HUDEP-2 (cell line): ENCODE measurements around the gene DLGAP1.
"Not testable (repeated sequence)": the region's sequence is repeated elsewhere in the genome, so short reads cannot be mapped to it uniquely, and the experiment has no call there.

Experiments used
- DNase-seq, 76 experiments: peaks; one replicate each; lab custom pipeline; 2025; ENCODE audit not compliant: unreplicated experiment in 76 of 76; lab: John Stamatoyannopoulos, UW

Gene DLGAP1

GRCh38 chr18:3584266-3584861 lies 870.7 kb downstream of the DLGAP1 start:
- DNase-seq, result no peak

DNA sequence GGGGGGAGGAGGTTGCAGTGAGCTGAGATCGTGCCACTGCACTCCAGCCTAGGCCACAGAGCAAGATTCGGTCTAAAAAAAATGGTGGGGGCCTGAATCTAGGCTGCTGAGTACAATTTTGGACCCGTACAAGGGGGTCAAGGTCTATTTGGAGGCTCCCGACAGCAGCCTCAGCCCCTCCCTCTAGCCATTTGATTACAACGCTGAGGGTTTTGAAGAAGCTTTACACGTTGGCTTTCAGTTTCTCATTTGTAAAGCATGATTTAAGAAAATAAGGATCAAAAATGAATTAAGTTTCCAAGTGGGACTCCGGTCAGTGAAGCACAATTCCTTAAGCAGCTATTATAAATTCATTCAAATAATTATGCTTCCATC lies 871.2 kb downstream of the DLGAP1 start:
- no peak for DNase-seq

GRCh38 chr18:3583106-3583872 lies 871.8 kb downstream of the DLGAP1 start:
- peak in 1 of 76 experiments; percentile 0 for DNase-seq

DNA sequence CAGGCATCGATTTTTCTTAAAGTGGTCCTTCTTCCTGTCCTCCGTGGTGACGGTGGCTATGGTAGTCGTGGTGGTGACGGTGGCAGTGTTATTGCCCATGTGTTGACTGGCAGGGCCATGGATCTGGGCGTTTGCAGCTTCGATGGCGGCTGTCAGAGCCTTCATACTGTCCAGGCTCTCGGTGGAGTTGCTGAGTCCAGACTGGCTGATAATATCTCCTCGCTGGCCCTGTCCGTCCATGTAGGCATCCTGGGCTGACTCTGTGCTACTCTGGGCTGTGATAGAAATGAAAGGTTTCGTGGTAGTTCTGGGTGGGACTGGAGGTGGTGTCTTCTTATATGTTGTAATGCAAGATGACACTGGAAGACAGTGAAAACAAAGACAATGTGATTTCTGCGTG lies 873.2 kb downstream of the DLGAP1 start:
- DNase-seq, result no peak

DNA sequence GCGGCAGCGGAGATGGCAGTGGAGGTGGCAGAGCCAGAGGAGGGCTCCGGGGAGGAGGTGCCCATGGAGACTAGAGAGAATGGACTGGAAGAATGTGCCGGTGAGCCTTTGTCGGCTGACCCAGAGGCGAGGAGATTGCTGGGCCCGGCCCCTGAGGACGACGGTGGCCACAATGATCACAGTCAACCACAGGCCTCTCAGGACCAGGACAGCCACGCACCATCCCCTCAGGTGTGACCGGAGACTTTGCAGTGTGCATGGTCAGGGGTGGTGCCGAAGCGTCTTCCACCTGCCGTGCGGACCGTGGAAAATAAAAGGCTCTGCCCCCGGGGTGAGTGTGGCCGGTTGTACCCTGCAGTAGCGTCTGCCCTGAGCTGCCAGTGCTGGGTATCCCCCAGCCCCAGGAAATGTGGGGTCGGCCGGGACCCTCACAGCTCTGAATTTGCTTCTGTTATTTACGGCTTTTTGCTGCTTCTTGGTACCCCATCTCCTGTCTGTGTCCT lies 874.5 kb downstream of the DLGAP1 start:
- DNase-seq, result not testable (repeated sequence)

GRCh38 chr18:3579701-3580100 lies 875.4 kb downstream of the DLGAP1 start:
- no peak for DNase-seq

GRCh38 chr18:3578621-3579020 lies 876.5 kb downstream of the DLGAP1 start:
- DNase-seq, result no peak

- no peak for DNase-seq
Measured at GRCh38 chr18:3577281-3577855, 877.7 kb downstream of the DLGAP1 start.

GRCh38 chr18:3572761-3573160 lies 882.3 kb downstream of the DLGAP1 start:
- no peak for DNase-seq

DNA sequence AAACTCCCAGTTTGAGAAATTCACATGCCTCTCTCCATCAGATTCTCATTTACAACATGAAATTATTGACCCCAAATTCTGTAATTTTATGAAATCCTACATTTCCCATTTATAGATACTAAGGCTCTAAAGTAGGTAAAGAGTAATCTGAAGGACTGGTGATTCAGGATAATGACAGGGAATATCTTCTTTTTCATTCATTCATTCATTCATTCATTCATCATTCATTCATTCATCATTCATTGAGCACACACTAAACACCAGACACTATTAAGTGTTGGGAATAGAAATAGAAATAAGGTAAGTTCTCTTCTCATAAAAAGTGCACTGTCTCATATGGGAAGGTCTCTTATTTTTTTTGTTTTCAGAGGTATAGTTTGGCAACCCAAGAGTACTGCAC lies 888.3 kb downstream of the DLGAP1 start:
- DNase-seq, result no peak

DNA sequence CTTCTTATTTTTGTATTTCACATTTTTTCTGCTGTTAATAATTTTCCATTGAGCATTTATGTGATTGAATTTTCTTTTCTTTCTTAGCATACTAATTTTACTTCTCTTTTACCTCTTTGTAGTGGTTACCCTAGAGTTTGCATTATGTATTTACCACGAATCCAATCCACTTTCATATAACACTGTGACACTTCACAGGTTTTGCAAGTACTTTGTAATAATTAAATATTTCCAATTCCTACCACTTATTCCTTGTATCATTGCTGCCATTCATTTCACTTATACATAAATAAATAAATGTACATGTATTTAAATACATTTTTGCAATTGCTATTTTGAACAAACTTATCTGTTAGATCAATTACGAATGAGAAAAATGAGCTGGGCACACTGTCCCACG lies 894.4 kb downstream of the DLGAP1 start:
- no peak for DNase-seq

DNA sequence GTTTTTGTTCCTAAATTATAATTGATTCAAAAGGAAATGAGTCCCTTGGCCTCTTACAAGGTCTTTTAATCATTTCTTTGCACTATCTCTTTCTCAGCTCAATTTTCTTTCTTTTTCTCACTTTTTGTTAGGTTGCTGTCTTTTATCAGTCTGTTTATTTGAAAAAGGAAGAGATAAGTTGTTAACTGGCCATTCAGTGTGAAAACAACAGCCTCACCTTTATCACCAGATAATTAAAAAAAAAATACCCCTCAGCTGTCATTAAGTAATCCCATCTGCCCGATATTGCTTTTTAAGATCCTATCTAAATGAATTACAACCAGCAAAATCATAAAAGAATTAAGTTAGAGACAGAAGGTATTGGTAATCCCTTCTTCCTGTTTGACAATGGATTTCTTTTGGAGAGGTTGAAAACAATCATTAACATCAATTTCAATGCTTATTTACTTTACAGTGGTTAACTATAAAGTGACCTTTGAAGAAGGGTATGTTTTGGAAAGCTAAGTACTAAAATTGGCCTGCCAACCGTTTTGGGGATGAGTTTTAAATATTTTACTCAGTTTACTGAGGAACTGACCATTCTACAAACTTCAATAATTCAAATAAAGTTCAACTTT lies 900.2 kb downstream of the DLGAP1 start:
- no peak for DNase-seq

DNA sequence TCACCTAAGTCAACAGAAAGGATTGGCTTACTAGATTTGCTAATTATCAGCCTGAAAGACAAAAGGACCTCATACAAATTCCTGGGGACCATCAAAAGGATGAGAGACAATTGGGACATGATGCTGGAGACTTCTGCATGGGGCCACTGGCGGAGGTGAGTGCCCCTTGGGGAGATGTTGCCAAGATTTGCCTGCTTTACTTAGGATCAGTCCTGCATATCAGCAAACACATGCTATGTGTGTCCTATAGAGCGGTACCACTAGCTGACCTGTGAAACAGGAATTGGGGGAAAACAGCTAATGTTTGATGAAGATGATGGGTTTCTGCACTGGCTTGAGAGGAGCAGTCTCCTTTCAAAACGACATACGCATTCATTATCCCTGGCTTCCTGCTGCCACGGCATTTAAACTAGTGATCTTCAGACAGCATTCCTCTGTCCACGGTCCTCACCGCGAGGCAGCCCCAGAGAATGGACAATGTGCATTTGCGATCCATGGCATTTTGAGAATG lies 901.0 kb downstream of the DLGAP1 start:
- no peak for DNase-seq

GRCh38 chr18:3552305-3552704 lies 902.8 kb downstream of the DLGAP1 start:
- DNase-seq, result no peak

DNA sequence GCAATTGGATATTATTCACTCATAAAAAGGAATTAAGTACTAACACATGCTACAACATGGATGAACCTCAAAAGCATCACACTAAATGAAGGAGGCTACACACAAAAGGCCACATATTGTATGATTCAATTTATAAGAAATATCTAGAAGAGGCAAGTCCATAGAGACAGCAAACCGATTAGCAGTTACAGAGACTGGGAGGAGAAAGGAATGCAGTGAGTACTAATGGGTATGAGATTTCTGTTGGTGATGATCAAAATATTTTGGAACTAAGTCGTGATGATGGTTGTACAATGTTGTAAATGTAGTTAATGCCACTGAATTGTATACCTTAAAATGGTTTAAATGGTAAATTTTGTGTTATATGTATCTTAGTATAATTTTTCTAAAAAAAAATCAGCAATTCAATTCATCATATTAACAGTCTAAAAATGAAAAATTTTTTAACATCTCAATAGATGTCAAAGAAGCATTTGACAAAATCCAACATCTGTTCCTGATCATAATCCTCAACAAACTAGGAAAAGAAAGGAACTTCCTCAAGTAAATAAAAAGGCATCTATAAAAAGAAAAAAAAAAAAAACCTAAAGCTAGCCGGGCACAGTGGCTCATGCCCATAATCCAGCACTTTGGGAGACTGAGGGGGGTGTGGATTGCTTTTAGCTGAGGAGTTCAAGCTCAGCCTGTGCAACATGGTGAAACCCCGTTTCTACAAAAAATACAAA lies 907.1 kb downstream of the DLGAP1 start:
- DNase-seq, result no peak

DNA sequence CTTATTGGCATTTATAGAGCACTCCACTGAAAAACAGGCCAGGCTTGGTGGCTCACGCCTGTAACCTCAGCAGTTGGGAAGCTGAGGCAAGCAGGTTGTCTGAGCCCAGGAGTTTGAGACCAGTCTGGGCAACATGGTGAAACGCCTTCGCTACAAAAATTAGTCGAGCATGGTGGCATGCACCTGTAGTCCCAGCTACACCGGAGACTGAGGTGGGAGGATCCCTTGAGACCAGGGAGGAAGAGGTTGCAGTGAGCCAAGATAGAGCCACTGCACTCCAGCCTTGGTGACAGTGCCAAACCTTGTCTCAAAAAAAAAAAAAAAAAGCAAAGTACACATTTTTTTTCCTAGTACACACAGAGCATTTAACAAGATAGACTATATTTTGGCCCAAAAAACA lies 909.0 kb downstream of the DLGAP1 start:
- DNase-seq, result no peak

DNA sequence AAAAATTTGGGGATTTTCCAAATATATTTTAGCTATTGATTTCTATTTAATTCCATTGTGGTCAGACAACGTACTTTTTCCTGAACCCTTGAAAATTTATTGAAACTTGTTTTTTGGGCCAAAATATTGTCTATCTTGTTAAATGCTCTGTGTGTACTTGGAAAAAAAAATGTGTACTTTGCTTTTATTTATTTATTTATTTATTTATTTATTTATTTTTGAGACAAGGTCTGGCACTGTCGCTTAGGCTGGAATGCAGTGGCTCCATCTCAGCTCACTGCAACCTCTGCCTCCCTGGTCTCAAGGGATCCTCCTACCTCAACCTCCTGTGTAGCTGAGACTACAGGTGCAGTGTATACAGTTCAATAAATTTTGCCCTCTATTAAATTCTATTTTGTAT lies 910.6 kb downstream of the DLGAP1 start:
- DNase-seq, result no peak

- DNase-seq, result no peak
Measured at GRCh38 chr18:3541549-3542386, 913.3 kb downstream of the DLGAP1 start.

DNA sequence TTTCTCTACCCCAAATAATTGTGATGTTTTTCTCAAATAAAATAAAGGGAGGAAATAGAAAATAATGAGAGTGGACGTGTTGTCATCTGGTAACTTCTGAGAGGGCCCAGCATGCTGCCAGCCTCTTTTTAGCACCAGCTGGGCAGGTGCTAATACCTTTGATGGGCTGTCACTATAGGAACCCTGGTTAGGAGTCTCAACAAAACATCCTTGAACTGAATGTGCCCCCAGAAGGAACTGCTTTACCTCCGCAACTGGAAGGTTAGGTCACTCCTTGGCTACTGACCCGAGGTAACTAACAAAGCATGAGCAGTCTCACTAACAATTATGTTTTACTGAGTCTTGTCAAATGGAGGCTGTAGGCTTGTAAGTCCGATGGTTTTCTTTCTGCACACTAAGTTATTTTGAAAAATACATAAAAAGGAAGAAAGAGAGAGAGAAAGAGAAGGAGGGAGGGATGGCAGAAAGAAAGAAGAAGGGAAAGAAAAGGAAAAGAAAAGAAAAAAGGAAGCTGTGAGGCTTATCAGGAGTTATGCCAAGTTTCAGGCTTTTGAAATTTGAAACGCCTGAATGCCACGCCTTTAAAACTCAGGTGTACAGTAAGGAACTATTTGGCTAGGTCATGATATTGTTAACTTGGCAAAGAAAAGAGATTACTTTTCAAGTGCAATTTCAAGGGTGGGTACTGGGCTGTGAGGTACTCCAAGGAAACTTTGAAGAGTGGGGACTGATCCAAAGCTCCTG lies 914.1 kb downstream of the DLGAP1 start:
- DNase-seq, result no peak
